RWPE2 (cell line): ENCODE measurements around the gene PSME4.

Experiments used
- ATAC-seq: fragments of 200-7000 bp; cut with Tn5 transposase; 3 replicates; pipeline ENCODE4 v1.9.1; 2021; ENCODE audit warnings: low read depth
- DNase-seq: peaks from one replicate; pipeline ENCODE4 v3.0.0-alpha.2; 2020; ENCODE audit warnings: low spot score
- H3K27ac ChIP-seq: fragments of 450-650 bp; 2 replicates; pipeline ENCODE4 v1.5.1; 2017; ENCODE audit warnings: mild to moderate bottlenecking; ENCODE audit not compliant: poor library complexity, severe bottlenecking
- H3K27me3 ChIP-seq: fragments of 250-450 bp; sonication (Bioruptor Pico); 2 replicates; pipeline ENCODE4 v1.5.1; 2021; ENCODE audit warnings: mild to moderate bottlenecking, moderate library complexity; ENCODE audit not compliant: insufficient read depth, poor library complexity, severe bottlenecking
- H3K36me3 ChIP-seq: fragments of 250-450 bp; sonication (Bioruptor Pico); 2 replicates; pipeline ENCODE4 v1.5.1; 2020; ENCODE audit warnings: low read depth, mild to moderate bottlenecking, moderate library complexity
- H3K4me1 ChIP-seq: fragments of 250-450 bp; sonication (Bioruptor Pico); 2 replicates; pipeline ENCODE4 v1.5.1; 2021; ENCODE audit warnings: mild to moderate bottlenecking, moderate library complexity; ENCODE audit not compliant: insufficient read depth, poor library complexity, severe bottlenecking
- H3K4me3 ChIP-seq: fragments of 250-450 bp; sonication (Bioruptor Pico); 2 replicates; pipeline ENCODE4 v1.5.1; 2021; ENCODE audit warnings: mild to moderate bottlenecking, moderate library complexity; ENCODE audit not compliant: severe bottlenecking
- H3K9me3 ChIP-seq: fragments of 250-450 bp; sonication (Bioruptor Pico); 2 replicates; pipeline ENCODE4 v1.5.1; 2021; ENCODE audit warnings: mild to moderate bottlenecking, moderate library complexity; ENCODE audit not compliant: severe bottlenecking
- CTCF ChIP-seq: fragments of 450-650 bp; IDR thresholded peaks from one replicate; pipeline ENCODE4 v1.5.1; 2017; ENCODE audit warnings: mild to moderate bottlenecking, moderate library complexity; ENCODE audit not compliant: poor library complexity, severe bottlenecking

PSME4 gene

DNA sequence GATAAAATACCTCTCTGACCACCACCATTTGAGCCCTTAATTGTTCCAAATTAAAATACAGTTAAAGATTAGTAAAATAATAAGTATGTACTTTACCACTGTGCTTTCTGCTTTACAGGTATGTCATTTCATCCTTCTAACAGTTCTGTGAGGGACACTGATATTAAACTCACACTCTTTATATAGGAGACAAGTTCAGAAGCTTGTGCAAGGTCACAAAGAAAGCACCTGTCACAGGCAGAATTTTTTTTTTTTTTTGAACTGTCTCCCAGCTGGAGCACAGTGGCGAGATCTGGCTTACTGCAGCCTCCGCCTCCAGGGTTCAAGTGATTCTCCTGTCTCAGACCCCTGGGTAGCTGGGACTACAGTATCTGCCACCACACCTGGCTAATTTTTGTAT is 89.4 kb downstream of the PSME4 start:
- no peak for ATAC-seq

GRCh38 chr2:53880756-53881155 is 90.0 kb downstream of the PSME4 start:
- H3K9me3 ChIP-seq, result no peaks in the 10 kb centered on the region
- peaks cover 10% of the 10 kb centered on the region for H3K4me1 ChIP-seq
- no peak overlapping the region for H3K27ac ChIP-seq
- ATAC-seq, result peak; percentile 67
- H3K36me3 ChIP-seq, result peaks cover 59% of the 10 kb centered on the region
- no peak overlapping the region for H3K4me3 ChIP-seq
- DNase-seq, result no peak
- no peaks in the 10 kb centered on the region for H3K27me3 ChIP-seq
- TF ChIP-seq CTCF, result no peak

More for the DNA sequence above, 89.4 kb downstream of the PSME4 start:
- Histone ChIP-seq H3K4me1 (peaks cover 10% of the 10 kb centered on the region), H3K27ac (no peak overlapping the region), H3K9me3 (no peaks in the 10 kb centered on the region), H3K27me3 (no peaks in the 10 kb centered on the region), H3K4me3 (no peak overlapping the region), H3K36me3 (peaks cover 63% of the 10 kb centered on the region)
- TF ChIP-seq CTCF, result no peak
- DNase-seq, result no peak

DNA sequence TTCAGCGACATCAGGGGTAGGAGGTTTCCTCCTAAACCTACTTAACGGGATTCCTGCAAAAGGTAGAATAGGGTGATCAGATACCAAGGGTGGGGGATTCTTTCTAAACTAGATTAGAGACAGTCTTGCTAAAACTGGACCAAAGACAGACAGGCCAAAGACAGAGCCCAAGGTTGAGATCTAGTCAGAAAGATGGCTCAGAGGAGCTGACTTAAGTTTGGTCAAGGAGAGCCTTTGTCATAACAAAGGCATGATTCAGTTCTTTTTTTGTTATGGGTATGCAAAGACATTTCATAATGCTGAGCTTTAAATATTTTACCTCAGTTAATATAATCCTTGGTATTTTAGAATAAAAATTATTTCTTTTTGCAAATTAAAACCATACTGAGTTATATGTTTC is 93.2 kb downstream of the PSME4 start:
- no peaks in the 10 kb centered on the region for H3K27me3 ChIP-seq
- peaks cover 10% of the 10 kb centered on the region for H3K4me1 ChIP-seq
- DNase-seq, result no peak
- H3K27ac ChIP-seq, result no peak overlapping the region
- H3K9me3 ChIP-seq, result no peaks in the 10 kb centered on the region
- ATAC-seq, result no peak
- no peak overlapping the region for H3K4me3 ChIP-seq
- peaks cover 57% of the 10 kb centered on the region for H3K36me3 ChIP-seq
- no peak for TF ChIP-seq CTCF

DNA sequence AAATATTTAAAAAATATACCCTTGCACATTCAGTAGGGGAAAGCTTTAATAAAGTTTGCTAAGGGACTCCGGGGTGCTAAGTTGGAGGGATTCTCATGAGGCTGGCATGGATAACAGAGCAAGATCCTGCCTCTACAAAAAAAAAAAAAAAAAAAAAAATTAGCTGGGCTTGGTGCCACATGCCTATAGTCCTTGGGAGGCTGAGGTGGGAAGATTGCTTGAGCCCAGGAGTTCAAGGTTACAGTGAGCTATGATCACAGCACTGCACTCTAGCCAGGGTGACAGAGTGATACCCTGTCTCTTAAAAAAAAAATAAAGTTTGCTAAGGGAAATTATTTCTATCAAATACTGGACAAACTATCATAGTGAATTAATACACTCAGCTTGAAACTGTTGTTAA is 93.7 kb downstream of the PSME4 start:
- Histone ChIP-seq H3K4me1 (peaks cover 10% of the 10 kb centered on the region), H3K9me3 (no peaks in the 10 kb centered on the region), H3K27ac (no peak overlapping the region), H3K36me3 (peaks cover 55% of the 10 kb centered on the region), H3K4me3 (no peak overlapping the region), H3K27me3 (no peaks in the 10 kb centered on the region)
- no peak for ATAC-seq
- TF ChIP-seq CTCF, result no peak
- DNase-seq, result no peak

DNA sequence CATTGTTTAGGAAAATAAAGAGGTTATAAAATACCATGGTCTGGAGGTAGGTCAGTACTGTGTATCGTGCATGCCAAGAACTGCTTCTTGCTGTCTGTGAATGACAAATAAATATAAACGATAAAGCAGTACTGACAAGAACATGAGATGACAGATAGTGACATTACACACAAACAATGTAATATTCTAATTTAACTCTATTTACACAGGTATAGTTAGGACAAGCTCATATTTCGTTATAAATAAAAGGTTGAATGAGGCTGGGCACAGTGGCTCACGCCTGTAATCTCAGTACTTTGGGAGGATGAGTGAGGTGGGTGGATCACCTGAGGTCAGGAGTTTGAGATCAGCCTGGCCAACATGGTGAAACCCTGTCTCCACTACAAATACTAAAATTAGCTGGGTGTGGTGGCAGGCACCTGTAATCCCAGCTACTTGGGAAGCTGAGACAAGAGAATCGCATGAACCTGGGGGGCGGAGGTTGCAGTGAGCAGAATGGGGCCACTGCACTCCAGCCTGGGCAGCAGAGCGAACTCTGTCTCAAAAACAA is 96.3 kb downstream of the PSME4 start:
- no peak for DNase-seq
- ATAC-seq, result no peak
- TF ChIP-seq CTCF, result no peak
- peaks cover 58% of the 10 kb centered on the region for H3K36me3 ChIP-seq
- H3K27ac ChIP-seq, result no peak overlapping the region
- no peak overlapping the region for H3K4me3 ChIP-seq
- no peaks in the 10 kb centered on the region for H3K9me3 ChIP-seq
- no peaks in the 10 kb centered on the region for H3K27me3 ChIP-seq
- no peaks in the 10 kb centered on the region for H3K4me1 ChIP-seq
